ENCODE results near the gene GOLGA7B. TPM values are rescaled to one million over a fixed set of nuclear protein-coding genes. Genes with fewer than 3 reads are reported as not detected.

Gene GOLGA7B
- total RNA-seq, 4 donors from 2014 or later: 0.30 to 3.3 (median 1.7) TPM

DNA sequence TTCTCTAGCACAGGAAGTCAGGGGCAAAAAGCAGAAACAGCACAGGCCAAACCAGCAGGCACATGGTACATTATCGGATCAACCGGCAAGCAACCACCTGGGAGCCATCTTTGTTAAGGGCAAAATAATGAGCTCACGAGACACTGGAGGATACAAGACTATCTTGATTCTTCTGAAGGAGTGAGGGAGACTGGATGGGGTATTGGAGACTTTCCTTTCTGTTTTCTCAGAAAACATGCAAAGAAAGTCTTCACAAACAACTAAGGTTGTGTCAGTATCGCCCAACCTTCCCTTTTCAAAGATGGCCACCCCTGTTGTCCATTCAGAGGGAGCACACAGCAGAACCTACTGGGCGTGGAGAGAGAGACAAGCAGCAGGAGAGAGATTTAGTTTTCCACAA is 29.6 kb downstream of the GOLGA7B start:
- no peak overlapping the region for H3K27ac ChIP-seq
- H3K27me3 ChIP-seq: peaks cover 0 to 9% (median 0%) of the 10 kb centered on the region in 4 donors
- intact Hi-C loops (cut with DNase I): no loop called here
- WGBS, 2 donors: 92 to 96% methylated on average over 5 of the region's 5 CpGs
- H3K36me3 ChIP-seq: no peaks in the 10 kb centered on the region
- no peak overlapping the region for H3K4me3 ChIP-seq
- H3K4me1 ChIP-seq: peaks cover 0 to 19% (median 16%) of the 10 kb centered on the region in 3 donors
- no peaks in the 10 kb centered on the region for H3K9me3 ChIP-seq
- no peak for DNase-seq
- TF ChIP-seq, protein P1, sequence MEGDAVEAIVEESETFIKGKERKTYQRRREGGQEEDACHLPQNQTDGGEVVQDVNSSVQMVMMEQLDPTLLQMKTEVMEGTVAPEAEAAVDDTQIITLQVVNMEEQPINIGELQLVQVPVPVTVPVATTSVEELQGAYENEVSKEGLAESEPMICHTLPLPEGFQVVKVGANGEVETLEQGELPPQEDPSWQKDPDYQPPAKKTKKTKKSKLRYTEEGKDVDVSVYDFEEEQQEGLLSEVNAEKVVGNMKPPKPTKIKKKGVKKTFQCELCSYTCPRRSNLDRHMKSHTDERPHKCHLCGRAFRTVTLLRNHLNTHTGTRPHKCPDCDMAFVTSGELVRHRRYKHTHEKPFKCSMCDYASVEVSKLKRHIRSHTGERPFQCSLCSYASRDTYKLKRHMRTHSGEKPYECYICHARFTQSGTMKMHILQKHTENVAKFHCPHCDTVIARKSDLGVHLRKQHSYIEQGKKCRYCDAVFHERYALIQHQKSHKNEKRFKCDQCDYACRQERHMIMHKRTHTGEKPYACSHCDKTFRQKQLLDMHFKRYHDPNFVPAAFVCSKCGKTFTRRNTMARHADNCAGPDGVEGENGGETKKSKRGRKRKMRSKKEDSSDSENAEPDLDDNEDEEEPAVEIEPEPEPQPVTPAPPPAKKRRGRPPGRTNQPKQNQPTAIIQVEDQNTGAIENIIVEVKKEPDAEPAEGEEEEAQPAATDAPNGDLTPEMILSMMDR (IDR thresholded peaks at IDR 0.05): no peak
- no peak for TF ChIP-seq POLR2A (IDR thresholded peaks at IDR 0.05)

DNA sequence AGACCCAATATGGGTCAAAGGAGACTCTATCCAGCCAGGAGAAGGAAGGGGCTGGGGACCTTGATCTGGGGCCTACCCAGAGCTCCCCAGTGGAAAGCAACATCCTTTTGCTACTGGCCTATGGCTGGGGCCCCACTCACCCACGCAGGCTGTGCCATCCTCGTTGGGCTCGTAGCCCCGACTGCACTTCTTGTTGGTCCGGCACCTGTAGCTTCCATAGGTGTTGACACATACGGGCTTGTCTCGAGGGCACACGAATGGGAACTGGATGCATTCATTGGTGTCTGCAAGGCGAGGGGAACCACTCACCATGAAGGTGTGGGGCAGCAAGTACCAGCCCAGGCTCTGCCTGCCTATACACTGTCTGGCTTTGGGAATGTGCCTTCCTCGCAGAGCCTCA is 30.5 kb downstream of the GOLGA7B start:
- no peaks in the 10 kb centered on the region for H3K9me3 ChIP-seq
- intact Hi-C loops (cut with DNase I): no loop called here
- WGBS, 2 donors: 85 to 94% methylated on average over 9 to 10 of the region's 10 CpGs
- H3K36me3 ChIP-seq: no peaks in the 10 kb centered on the region
- DNase-seq: no peak
- H3K27me3 ChIP-seq: peaks cover 0 to 4% (median 0%) of the 10 kb centered on the region in 4 donors
- H3K4me3 ChIP-seq: no peak overlapping the region
- TF ChIP-seq POLR2A (IDR thresholded peaks at IDR 0.05): no peak
- TF ChIP-seq, protein P1 (IDR thresholded peaks at IDR 0.05): no peak
- H3K27ac ChIP-seq: no peak overlapping the region
- peaks cover 0 to 15% (median 10%) of the 10 kb centered on the region in 3 donors for H3K4me1 ChIP-seq

DNA sequence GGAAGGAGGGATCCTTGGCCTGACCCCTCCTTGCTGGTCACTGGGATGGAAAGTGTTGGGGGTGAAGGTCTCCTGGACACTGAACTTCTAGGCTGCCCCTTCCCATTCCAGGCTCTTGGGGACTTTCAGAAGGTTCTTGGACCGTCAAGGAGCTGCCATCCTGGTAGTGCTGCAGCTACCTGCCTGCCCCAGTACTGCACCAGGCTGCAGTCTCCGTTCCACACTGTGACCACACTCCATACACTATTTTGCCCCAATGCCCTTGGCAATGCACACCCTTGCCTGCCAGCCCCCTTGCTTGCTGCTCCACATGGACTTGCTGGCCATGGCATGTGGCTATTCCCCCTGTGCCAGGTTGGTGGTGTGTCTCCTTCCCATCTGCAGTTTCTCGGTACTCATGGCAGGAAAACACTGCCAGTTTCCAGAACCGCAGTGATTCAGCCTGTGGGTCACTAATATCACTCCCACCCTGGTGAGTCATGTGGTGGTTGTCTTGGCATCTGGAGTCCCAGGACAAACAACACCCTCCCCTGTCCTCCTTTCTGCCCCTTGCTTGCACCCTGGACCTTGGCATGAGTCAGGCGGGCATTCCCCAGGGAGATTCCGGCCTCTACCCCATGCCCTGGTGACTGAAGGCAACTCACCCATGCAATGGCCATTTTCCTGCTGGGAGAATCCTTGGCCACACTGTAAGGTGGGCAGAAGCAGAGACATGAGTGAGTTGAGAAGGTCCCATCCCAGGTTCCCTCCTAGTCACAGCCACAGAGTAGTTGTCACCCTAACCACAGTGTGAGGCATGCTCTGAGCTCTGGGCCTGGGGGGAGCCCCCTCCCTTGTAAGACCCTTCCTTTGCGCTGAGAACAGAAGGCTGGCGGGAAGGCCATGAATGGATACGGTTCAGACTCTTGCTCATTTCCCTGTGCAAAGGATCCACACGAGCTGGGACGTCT is 32.8 kb downstream of the GOLGA7B start:
- Histone ChIP-seq H3K36me3 (no peaks in the 10 kb centered on the region), H3K4me3 (no peak overlapping the region), H3K4me1 (peaks cover 0 to 10% (median 5%) of the 10 kb centered on the region in 3 donors), H3K27me3 (peaks cover 0 to 4% (median 0%) of the 10 kb centered on the region in 4 donors), H3K27ac (no peak overlapping the region), H3K9me3 (no peaks in the 10 kb centered on the region)
- WGBS, 2 donors: 57 to 65% methylated on average over 5 to 6 of the region's 11 CpGs
- no peak for DNase-seq
- TF ChIP-seq, protein P1 (IDR thresholded peaks at IDR 0.05): no peak
- no peak for TF ChIP-seq POLR2A (IDR thresholded peaks at IDR 0.05)
- intact Hi-C loops (cut with DNase I): no loop called here

DNA sequence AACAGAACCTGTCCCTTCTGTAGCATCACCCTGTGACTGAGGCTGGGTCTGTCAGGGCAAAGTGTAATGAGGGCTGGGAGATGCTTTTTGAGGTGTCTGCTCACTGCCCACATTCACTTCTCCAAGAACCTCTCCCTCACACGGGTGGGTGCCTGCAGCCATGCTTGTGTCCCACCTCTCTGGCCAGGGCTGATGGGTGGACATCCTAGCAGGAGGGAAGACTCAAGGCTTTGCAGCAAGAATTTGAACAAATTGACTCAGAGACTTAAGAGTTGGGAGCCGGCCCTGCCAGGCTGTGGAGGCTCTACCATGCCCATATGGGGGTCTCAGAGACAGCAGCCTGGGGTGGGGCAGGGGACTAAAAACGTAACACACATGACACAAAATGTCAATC is 33.4 kb downstream of the GOLGA7B start:
- Histone ChIP-seq H3K4me3 (no peak overlapping the region), H3K27ac (no peak overlapping the region), H3K4me1 (peaks cover 0 to 10% (median 5%) of the 10 kb centered on the region in 3 donors), H3K27me3 (peaks cover 0 to 8% (median 0%) of the 10 kb centered on the region in 4 donors), H3K9me3 (no peaks in the 10 kb centered on the region), H3K36me3 (no peaks in the 10 kb centered on the region)
- no peak for TF ChIP-seq POLR2A (IDR thresholded peaks at IDR 0.05)
- TF ChIP-seq, protein P1 (IDR thresholded peaks at IDR 0.05): no peak
- intact Hi-C loops (cut with DNase I): no loop called here
- DNase-seq: no peak
- 51 to 71% methylated on average over 2 to 3 of the region's 3 CpGs for WGBS, 2 donors

DNA sequence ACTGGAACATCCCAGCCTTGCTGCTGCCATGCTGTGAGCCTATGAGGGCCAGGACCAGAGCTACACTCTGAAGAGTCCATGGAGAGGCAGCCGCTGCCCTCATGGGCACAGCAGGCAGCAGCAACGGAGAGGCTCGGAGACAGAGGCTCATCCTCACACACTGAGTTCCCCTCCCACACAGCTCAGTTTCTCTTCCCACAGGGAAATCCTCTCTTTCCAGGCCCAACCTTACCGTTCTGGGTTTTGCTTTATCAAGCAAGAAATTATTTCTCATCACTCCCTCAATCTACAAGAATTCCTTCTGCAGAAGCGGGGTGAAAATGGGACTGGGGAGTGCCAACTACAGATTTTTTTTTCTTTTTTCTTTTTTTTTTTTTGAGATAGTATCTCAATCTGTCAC is 36.6 kb downstream of the GOLGA7B start:
- Histone ChIP-seq H3K36me3 (no peaks in the 10 kb centered on the region), H3K4me3 (no peak overlapping the region), H3K27me3 (peaks cover 0 to 25% (median 0%) of the 10 kb centered on the region in 4 donors), H3K9me3 (no peaks in the 10 kb centered on the region), H3K4me1 (peaks cover 9 to 23% (median 22%) of the 10 kb centered on the region in 3 donors), H3K27ac (no peak overlapping the region)
- intact Hi-C loops (cut with DNase I): no loop called here
- WGBS, 2 donors: 74 to 82% methylated on average over 5 of the region's 5 CpGs
- no peak for DNase-seq
- TF ChIP-seq, protein P1 (IDR thresholded peaks at IDR 0.05): no peak
- TF ChIP-seq POLR2A (IDR thresholded peaks at IDR 0.05): no peak
